D721Med (cell line): Measurements from ENCODE around the gene GEMIN5.

ENCODE experiments used
- DNase-seq: peaks from one replicate; pipeline ENCODE4 v3.0.0; 2011; ENCODE audit warnings: low spot score; ENCODE audit not compliant: insufficient read length
- FAIRE-seq: peaks from 2 replicates; lab custom pipeline; 2011; peaks lifted over from hg19 to GRCh38; lab: Jason Lieb, UNC
- CTCF ChIP-seq: IDR thresholded peaks from 2 replicates; pipeline ENCODE4 v1.5.1; 2012; ENCODE audit warnings: mild to moderate bottlenecking, control low read depth; ENCODE audit not compliant: insufficient read depth; ENCODE audit errors: missing control alignments

GEMIN5 gene

GRCh38 chr5:154970759-154971158, 32.7 kb upstream of the GEMIN5 start:
- TF ChIP-seq CTCF: no peak
- DNase-seq: no peak
- no peak for FAIRE-seq

GRCh38 chr5:154968953-154969352, 30.9 kb upstream of the GEMIN5 start:
- DNase-seq: no peak
- TF ChIP-seq CTCF: no peak
- FAIRE-seq: no peak

- peak; percentile 16 for FAIRE-seq
- DNase-seq: no peak
These were observed 29.5 kb upstream of the GEMIN5 start for GRCh38 chr5:154967421-154968024.

GRCh38 chr5:154966874-154967273, 28.9 kb upstream of the GEMIN5 start:
- FAIRE-seq (no peak), DNase-seq (no peak)
- TF ChIP-seq CTCF: no peak

More at GRCh38 chr5:154967421-154968024, 29.5 kb upstream of the GEMIN5 start:
- TF ChIP-seq CTCF: peak; percentile 61

DNA sequence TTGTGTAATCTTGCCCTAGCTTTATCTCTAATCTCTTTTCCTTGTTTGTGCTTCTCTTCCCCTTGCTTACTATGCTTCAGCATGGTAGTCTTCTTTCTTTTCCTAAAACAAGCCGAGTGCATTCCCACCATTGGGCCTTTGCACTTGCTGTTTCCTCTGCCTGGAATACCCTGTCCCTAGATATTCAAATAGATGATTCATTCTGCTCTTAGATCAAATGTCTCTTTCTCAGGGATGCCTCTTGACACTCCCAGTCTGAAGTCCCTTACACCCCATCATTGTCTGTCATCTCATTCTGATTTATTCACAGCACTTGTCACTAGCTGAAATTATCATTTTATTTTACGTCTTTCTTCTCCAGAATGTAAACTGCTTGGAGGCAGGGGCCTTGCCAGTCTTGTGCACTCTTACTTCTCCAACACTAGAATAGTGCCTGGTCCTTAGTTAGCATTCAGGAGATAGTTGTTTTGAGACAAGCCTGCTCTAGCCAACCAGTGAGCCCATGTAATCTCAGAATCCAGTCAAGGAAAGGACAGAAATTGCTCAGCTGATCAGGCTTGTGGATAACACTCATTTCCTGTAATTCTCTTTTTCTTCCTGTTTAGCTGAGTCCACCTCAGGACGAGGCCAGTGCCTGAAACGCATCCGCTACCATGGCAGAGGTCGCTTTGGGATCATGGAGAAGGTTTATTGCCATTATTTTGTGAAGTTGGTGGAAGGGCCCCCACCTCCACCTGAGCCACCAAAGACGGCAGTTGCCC, 28.2 kb upstream of the GEMIN5 start:
- TF ChIP-seq CTCF: no peak
- FAIRE-seq: no peak
- DNase-seq: no peak

- no peak for FAIRE-seq
- DNase-seq: no peak
- no peak for TF ChIP-seq CTCF
These were observed 24.5 kb upstream of the GEMIN5 start for GRCh38 chr5:154962494-154962893.

DNA sequence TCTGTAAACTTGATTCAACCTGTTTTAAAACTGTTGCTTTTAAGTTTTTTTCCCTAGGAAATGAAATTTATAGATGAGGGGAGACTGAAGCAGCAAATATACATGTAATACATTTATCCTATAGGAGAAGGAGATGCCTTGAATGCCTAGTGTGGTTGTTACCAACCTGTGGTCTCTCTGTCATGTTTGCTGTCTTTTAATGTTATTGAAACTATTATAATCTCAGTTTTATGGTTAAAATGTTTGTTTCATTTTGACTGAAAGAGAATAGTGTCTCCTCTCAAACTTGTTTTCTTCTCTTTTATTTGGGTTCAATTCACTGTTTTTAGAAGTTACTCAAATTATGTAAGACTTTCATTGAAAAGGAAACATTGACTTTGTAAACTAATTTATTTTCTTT, 18.7 kb upstream of the GEMIN5 start:
- TF ChIP-seq CTCF: no peak

More for the DNA sequence above, 18.7 kb upstream of the GEMIN5 start:
- no peak for FAIRE-seq
- no peak for DNase-seq
